ENCODE measurements around the gene HIGD1C. TPM values are rescaled to one million over a fixed set of nuclear protein-coding genes. Genes with fewer than 3 reads are reported as not detected.

HIGD1C gene
- total and polyA plus RNA-seq, 4 donors: not detected

DNA sequence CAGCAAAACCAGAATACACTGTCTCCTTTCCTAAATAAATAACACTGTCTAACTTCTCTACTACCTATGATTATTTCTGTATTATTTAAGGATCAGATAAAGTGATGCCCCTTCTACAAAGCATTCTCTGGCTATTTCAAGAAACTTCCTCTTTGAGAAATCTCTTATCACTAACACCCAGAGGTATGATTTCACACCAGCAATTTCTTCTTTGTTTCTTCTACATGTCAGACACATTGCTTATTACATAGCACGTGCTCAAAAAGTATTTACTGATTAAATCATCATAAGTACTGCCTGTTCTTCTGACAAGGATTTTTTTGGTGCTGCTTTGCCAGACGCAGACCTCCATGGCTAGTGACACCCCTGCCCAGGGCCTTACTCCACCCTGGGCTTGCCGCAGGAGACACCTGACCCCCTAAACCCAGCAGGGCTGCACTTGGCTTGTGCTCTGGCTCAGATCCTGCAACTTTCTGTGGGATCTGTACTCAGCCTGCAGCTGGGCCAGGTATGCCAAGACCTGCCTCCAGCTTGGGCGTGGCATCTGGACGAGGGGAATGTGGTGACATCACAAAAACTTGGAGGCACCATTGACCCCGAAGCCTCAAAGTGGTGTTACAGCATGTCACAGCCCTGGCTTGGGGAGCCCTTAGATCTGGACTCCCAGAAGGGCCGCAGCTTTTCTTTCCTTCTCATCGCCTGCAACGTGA, 15.4 kb upstream of the HIGD1C start:
- ATAC-seq (ENCODE audit: insufficient read depth, low FRiP score) (no peak), DNase-seq (no peak)
- H3K9me3 ChIP-seq (ENCODE audit: control insufficient read depth in 4 of 4, insufficient read depth in 3 of 4, low read length in 3 of 4): peaks cover 0 to 9% (median 3%) of the 10 kb centered on the region in 4 donors
- no peaks in the 10 kb centered on the region for H3K27me3 ChIP-seq (ENCODE audit: control insufficient read depth in 3 of 3, insufficient read depth in 3 of 3, low read length in 2 of 3)
- no peak overlapping the region for H3K9ac ChIP-seq (ENCODE audit: insufficient read depth in 1 of 2, low read length in 2 of 2)
- TF ChIP-seq, protein P1, sequence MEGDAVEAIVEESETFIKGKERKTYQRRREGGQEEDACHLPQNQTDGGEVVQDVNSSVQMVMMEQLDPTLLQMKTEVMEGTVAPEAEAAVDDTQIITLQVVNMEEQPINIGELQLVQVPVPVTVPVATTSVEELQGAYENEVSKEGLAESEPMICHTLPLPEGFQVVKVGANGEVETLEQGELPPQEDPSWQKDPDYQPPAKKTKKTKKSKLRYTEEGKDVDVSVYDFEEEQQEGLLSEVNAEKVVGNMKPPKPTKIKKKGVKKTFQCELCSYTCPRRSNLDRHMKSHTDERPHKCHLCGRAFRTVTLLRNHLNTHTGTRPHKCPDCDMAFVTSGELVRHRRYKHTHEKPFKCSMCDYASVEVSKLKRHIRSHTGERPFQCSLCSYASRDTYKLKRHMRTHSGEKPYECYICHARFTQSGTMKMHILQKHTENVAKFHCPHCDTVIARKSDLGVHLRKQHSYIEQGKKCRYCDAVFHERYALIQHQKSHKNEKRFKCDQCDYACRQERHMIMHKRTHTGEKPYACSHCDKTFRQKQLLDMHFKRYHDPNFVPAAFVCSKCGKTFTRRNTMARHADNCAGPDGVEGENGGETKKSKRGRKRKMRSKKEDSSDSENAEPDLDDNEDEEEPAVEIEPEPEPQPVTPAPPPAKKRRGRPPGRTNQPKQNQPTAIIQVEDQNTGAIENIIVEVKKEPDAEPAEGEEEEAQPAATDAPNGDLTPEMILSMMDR (IDR thresholded peaks at IDR 0.05; ENCODE audit: control extremely low read depth, extremely low read depth): no peak
- no peak overlapping the region for H3K4me3 ChIP-seq
- H3K4me1 ChIP-seq (ENCODE audit: control insufficient read depth in 5 of 5, insufficient read depth in 5 of 5, low read length in 5 of 5): peaks cover 0 to 12% (median 5%) of the 10 kb centered on the region in 5 donors
- peaks cover 0 to 9% (median 6%) of the 10 kb centered on the region in 4 donors for H3K36me3 ChIP-seq (ENCODE audit: control insufficient read depth in 4 of 4, insufficient read depth in 4 of 4, low read length in 4 of 4)
- WGBS, 2 donors: 77 to 80% methylated on average over 9 of the region's 9 CpGs
- H3K27ac ChIP-seq (ENCODE audit: low read depth in 1 of 2, low read length in 1 of 2): no peak overlapping the region

- TF ChIP-seq, protein P1 (IDR thresholded peaks at IDR 0.05; ENCODE audit: control extremely low read depth, extremely low read depth): no peak
- H3K27me3 ChIP-seq (ENCODE audit: control insufficient read depth in 3 of 3, insufficient read depth in 3 of 3, low read length in 2 of 3): no peaks in the 10 kb centered on the region
- H3K4me1 ChIP-seq (ENCODE audit: control insufficient read depth in 5 of 5, insufficient read depth in 5 of 5, low read length in 5 of 5): peaks cover 0 to 12% (median 5%) of the 10 kb centered on the region in 5 donors
- WGBS, 2 donors: 98 to 100% methylated on average over 1 of the region's 1 CpG
- H3K27ac ChIP-seq (ENCODE audit: low read depth in 1 of 2, low read length in 1 of 2): no peak overlapping the region
- no peak overlapping the region for H3K9ac ChIP-seq (ENCODE audit: insufficient read depth in 1 of 2, low read length in 2 of 2)
- DNase-seq: no peak
- ATAC-seq (ENCODE audit: insufficient read depth, low FRiP score): no peak
- H3K9me3 ChIP-seq (ENCODE audit: control insufficient read depth in 4 of 4, insufficient read depth in 3 of 4, low read length in 3 of 4): peaks cover 0 to 9% (median 3%) of the 10 kb centered on the region in 4 donors
- no peak overlapping the region for H3K4me3 ChIP-seq
- H3K36me3 ChIP-seq (ENCODE audit: control insufficient read depth in 4 of 4, insufficient read depth in 4 of 4, low read length in 4 of 4): peaks cover 0 to 9% (median 5%) of the 10 kb centered on the region in 4 donors
Measured at GRCh38 chr12:50937653-50938052, 14.7 kb upstream of the HIGD1C start.

GRCh38 chr12:50947933-50948626, 4.3 kb upstream of the HIGD1C start:
- no peaks in the 10 kb centered on the region for H3K4me1 ChIP-seq (ENCODE audit: control insufficient read depth in 5 of 5, insufficient read depth in 5 of 5, low read length in 5 of 5)
- 93 to 96% methylated on average over 3 of the region's 3 CpGs for WGBS, 2 donors
- TF ChIP-seq, protein P1 (IDR thresholded peaks at IDR 0.05; ENCODE audit: control extremely low read depth, extremely low read depth): no peak
- no peaks in the 10 kb centered on the region for H3K9me3 ChIP-seq (ENCODE audit: control insufficient read depth in 4 of 4, insufficient read depth in 3 of 4, low read length in 3 of 4)
- no peak overlapping the region for H3K9ac ChIP-seq (ENCODE audit: insufficient read depth in 1 of 2, low read length in 2 of 2)
- no peaks in the 10 kb centered on the region for H3K36me3 ChIP-seq (ENCODE audit: control insufficient read depth in 4 of 4, insufficient read depth in 4 of 4, low read length in 4 of 4)
- no peaks in the 10 kb centered on the region for H3K27me3 ChIP-seq (ENCODE audit: control insufficient read depth in 3 of 3, insufficient read depth in 3 of 3, low read length in 2 of 3)
- no peak overlapping the region for H3K4me3 ChIP-seq
- DNase-seq (no peak), ATAC-seq (ENCODE audit: insufficient read depth, low FRiP score) (no peak)
- H3K27ac ChIP-seq (ENCODE audit: low read depth in 1 of 2, low read length in 1 of 2): no peak overlapping the region
